ENCODE results near the gene CRABP1.

CRABP1 gene

GRCh38 chr15:78308422-78309032 is 31.6 kb upstream of the CRABP1 start:
- no peak overlapping the region for H3K4me3 ChIP-seq (ENCODE audit: low read depth, low read length)
- no peaks in the 10 kb centered on the region for H3K9me3 ChIP-seq (ENCODE audit: control insufficient read depth, insufficient read depth, low read depth, low read length)
- no peak overlapping the region for H3K27ac ChIP-seq (ENCODE audit: extremely low read depth, low read depth, low read length)
- ChIA-PET CTCF (interaction anchor here (0.5 to 9.1 kb wide), 50 partner anchors 8 to 454 kb away, joined by 3 to 176 read pairs (median 4); partner anchors contain the start of genes IREB2 and SKIC8), POLR2A (interaction anchor here (1.5 to 1.8 kb wide), 2 partner anchors 9 to 129 kb away, joined by 4 to 8 read pairs; partner anchors contain the start of genes IREB2 and SKIC8)
- TF ChIP-seq ZNF660 (tag by site-specific recombination; IDR thresholded peaks at IDR 0.05) (0 out of 2 replicates have a peak, but pooled peaks have one; percentile 43), ZSCAN5A (tag by site-specific recombination; IDR thresholded peaks at IDR 0.05) (no peak), ZNF416 (tag by site-specific recombination; IDR thresholded peaks at IDR 0.05) (no peak), ZNF654 (tag by site-specific recombination; IDR thresholded peaks at IDR 0.05; ENCODE audit: low read depth) (peak; percentile 86), ZBTB17 (tag by site-specific recombination; IDR thresholded peaks at IDR 0.05) (peak; percentile 68), ZBTB6 (tag by site-specific recombination; IDR thresholded peaks at IDR 0.05) (0 out of 2 replicates have a peak, but pooled peaks have one; percentile 14), GLIS1 (tag by site-specific recombination; IDR thresholded peaks at IDR 0.05) (peak; percentile 38), ZNF394 (tag by site-specific recombination; IDR thresholded peaks at IDR 0.05; ENCODE audit: borderline replicate concordance) (peak; percentile 85), SP7 (tag by site-specific recombination; IDR thresholded peaks at IDR 0.05) (0 out of 2 replicates have a peak, but pooled peaks have one; percentile 20), ZNF600 (tag by site-specific recombination; IDR thresholded peaks at IDR 0.05) (peak; percentile 17; the same call in 1 of the 2 replicates), SALL2 (tag by site-specific recombination; IDR thresholded peaks at IDR 0.05; ENCODE audit: borderline replicate concordance) (no peak), CTCF (tag by site-specific recombination; IDR thresholded peaks at IDR 0.05) (peak; percentile 91), ZNF16 (tag by site-specific recombination; IDR thresholded peaks at IDR 0.05; ENCODE audit: low read depth) (peak; percentile 82; the same call in 1 of the 2 replicates), ZEB2 (tag by site-specific recombination; IDR thresholded peaks at IDR 0.05) (0 out of 2 replicates have a peak, but pooled peaks have one; percentile 38)
- no peaks in the 10 kb centered on the region for H3K36me3 ChIP-seq (ENCODE audit: control insufficient read depth in 2 of 2, insufficient read depth in 1 of 2, low read length in 2 of 2)
- H3K4me1 ChIP-seq (ENCODE audit: control insufficient read depth, insufficient read depth, low read length), result no peaks in the 10 kb centered on the region

- Histone ChIP-seq H3K27ac (ENCODE audit: extremely low read depth, low read depth, low read length) (no peak overlapping the region), H3K4me3 (ENCODE audit: low read depth, low read length) (no peak overlapping the region), H3K9me3 (ENCODE audit: control insufficient read depth, insufficient read depth, low read depth, low read length) (no peaks in the 10 kb centered on the region), H3K4me1 (ENCODE audit: control insufficient read depth, insufficient read depth, low read length) (no peaks in the 10 kb centered on the region), H3K36me3 (ENCODE audit: control insufficient read depth in 2 of 2, insufficient read depth in 1 of 2, low read length in 2 of 2) (no peaks in the 10 kb centered on the region)
- CTCF ChIA-PET, result interaction anchor here (0.9 to 9.1 kb wide), 8 partner anchors 12 to 440 kb away, joined by 3 to 176 read pairs (median 4); partner anchors contain the start of gene SKIC8
- POLR2A ChIA-PET, result interaction anchor here (0.8 to 2.7 kb wide), 3 partner anchors 12 to 254 kb away, joined by 3 to 14 read pairs (median 4); partner anchors contain the start of genes CHRNA5 and SKIC8
- TF ChIP-seq ZNF19 (tag by site-specific recombination; IDR thresholded peaks at IDR 0.05; ENCODE audit: low read depth) (no peak), IKZF3 (tag by site-specific recombination; IDR thresholded peaks at IDR 0.05) (no peak), KLF17 (tag by site-specific recombination; IDR thresholded peaks at IDR 0.05) (no peak), ZNF596 (tag by site-specific recombination; IDR thresholded peaks at IDR 0.05) (no peak), CTCF (tag by site-specific recombination; IDR thresholded peaks at IDR 0.05) (no peak), ZNF148 (tag by site-specific recombination; IDR thresholded peaks at IDR 0.05; ENCODE audit: borderline replicate concordance) (no peak), ZNF221 (tag by site-specific recombination; IDR thresholded peaks at IDR 0.05; ENCODE audit: borderline replicate concordance) (no peak)
These were observed 28.9 kb upstream of the CRABP1 start for GRCh38 chr15:78311292-78311691.

Measured in HEK293 (cell line).